ENCODE results near the gene STMN1. TPM values are rescaled to one million over a fixed set of nuclear protein-coding genes. Genes with fewer than 3 reads are reported as not detected.
A peak's percentile ranks its signal among the peaks of the same experiment; 100 is the strongest.

The STMN1 gene
- total RNA-seq, 1 donor from 2014 or later: 519 TPM

DNA sequence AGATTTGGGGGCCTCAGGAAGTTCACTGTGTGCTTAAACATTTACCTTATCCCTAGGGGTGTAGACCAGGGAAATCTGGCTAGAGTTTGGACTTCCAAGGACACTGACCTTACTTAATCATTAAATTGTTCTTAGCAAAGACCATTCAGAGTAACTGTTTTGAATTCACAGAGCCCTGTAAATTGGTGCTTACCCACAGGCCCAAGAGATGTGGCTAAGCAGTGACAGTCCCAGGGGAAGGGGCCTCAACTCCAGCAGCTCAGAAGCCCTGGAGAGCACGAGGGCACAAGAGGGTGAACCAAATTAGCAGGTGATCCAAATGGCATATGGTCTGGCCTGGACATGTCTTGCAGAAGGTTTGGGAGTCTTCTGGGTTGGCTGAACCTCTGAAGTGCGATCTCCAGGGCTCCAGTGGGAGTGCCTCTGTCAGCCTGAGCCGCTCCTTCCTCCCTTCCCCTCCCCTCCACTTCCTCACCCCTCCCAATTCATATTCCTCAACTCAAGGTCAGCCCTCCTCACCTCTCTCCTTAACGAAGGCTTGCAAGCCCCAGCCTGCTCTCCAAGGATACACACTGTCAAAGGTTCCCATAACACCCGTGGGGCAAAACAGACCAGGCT lies 35.0 kb downstream of the STMN1 start:
- Histone ChIP-seq H3K79me2 (ENCODE audit: low read depth) (no peaks in the 10 kb centered on the region), H3K9me3 (ENCODE audit: low read depth) (no peaks in the 10 kb centered on the region), H3K9ac (no peak overlapping the region), H4K20me1 (ENCODE audit: low read depth) (peaks cover 15% of the 10 kb centered on the region), H3K4me3 (no peak overlapping the region), H2AFZ (replicated peaks) (no peak overlapping the region), H3K36me3 (no peaks in the 10 kb centered on the region), H3K27me3 (peaks cover 10% of the 10 kb centered on the region), H3K4me2 (no peak overlapping the region), H3F3A (ENCODE audit: low read depth) (peaks cover 37% of the 10 kb centered on the region), H3K27ac (no peak overlapping the region), H3K4me1 (peaks cover 26% of the 10 kb centered on the region)
- TF ChIP-seq EZH2phosphoT487 (IDR thresholded peaks at IDR 0.05) (no peak), EZH2 (IDR thresholded peaks at IDR 0.05) (no peak)
- TF ChIP-seq, protein P1, sequence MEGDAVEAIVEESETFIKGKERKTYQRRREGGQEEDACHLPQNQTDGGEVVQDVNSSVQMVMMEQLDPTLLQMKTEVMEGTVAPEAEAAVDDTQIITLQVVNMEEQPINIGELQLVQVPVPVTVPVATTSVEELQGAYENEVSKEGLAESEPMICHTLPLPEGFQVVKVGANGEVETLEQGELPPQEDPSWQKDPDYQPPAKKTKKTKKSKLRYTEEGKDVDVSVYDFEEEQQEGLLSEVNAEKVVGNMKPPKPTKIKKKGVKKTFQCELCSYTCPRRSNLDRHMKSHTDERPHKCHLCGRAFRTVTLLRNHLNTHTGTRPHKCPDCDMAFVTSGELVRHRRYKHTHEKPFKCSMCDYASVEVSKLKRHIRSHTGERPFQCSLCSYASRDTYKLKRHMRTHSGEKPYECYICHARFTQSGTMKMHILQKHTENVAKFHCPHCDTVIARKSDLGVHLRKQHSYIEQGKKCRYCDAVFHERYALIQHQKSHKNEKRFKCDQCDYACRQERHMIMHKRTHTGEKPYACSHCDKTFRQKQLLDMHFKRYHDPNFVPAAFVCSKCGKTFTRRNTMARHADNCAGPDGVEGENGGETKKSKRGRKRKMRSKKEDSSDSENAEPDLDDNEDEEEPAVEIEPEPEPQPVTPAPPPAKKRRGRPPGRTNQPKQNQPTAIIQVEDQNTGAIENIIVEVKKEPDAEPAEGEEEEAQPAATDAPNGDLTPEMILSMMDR (IDR thresholded peaks at IDR 0.05): no peak
- H3K4me3 Mint-ChIP-seq: no peak overlapping the region
- H3K36me3 Mint-ChIP-seq: no peaks in the 10 kb centered on the region
- H3K4me1 Mint-ChIP-seq: peaks cover 39% of the 10 kb centered on the region
- H3K9me3 Mint-ChIP-seq: no peaks in the 10 kb centered on the region
- H3K27ac Mint-ChIP-seq: no peak overlapping the region
- no peak for DNase-seq (ENCODE audit: low spot score)
- peaks cover 10% of the 10 kb centered on the region for H3K27me3 Mint-ChIP-seq (ENCODE audit: insufficient read depth, low read depth)

DNA sequence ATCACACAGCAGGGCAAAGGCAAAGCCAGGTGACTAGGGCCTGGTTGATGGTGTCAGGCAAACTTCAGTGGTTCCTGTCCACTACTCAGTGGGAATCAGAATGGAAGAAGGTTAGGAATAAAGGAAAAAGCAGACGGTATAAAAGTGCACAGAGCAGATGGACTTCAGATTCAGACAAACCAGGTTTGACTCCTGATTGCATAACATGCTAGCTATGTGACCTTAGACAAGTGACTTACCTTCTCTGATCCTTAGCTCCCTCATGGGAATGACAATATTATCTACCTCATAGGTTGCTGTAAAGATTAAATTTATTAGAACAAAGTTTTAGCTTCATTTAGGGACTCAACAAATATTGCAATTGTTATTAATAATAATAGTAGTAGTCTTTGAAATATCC lies 35.6 kb downstream of the STMN1 start:
- H3K4me1 ChIP-seq: peaks cover 26% of the 10 kb centered on the region
- H3K4me1 Mint-ChIP-seq: peaks cover 36% of the 10 kb centered on the region
- no peak overlapping the region for H2AFZ ChIP-seq (replicated peaks)
- no peaks in the 10 kb centered on the region for H3K36me3 ChIP-seq
- TF ChIP-seq, protein P1 (IDR thresholded peaks at IDR 0.05): no peak
- TF ChIP-seq EZH2 (IDR thresholded peaks at IDR 0.05) (no peak), EZH2phosphoT487 (IDR thresholded peaks at IDR 0.05) (no peak)
- H3K36me3 Mint-ChIP-seq: no peaks in the 10 kb centered on the region
- H3K9me3 ChIP-seq (ENCODE audit: low read depth): no peaks in the 10 kb centered on the region
- no peak overlapping the region for H3K4me3 Mint-ChIP-seq
- no peak overlapping the region for H3K4me2 ChIP-seq
- no peak overlapping the region for H3K27ac ChIP-seq
- H3K79me2 ChIP-seq (ENCODE audit: low read depth): no peaks in the 10 kb centered on the region
- no peak overlapping the region for H3K9ac ChIP-seq
- H3K27me3 ChIP-seq: peaks cover 5% of the 10 kb centered on the region
- H3K27me3 Mint-ChIP-seq (ENCODE audit: insufficient read depth, low read depth): peaks cover 9% of the 10 kb centered on the region
- H3K4me3 ChIP-seq: no peak overlapping the region
- no peak for DNase-seq (ENCODE audit: low spot score)
- peaks cover 15% of the 10 kb centered on the region for H4K20me1 ChIP-seq (ENCODE audit: low read depth)
- H3F3A ChIP-seq (ENCODE audit: low read depth): peaks cover 31% of the 10 kb centered on the region
- H3K9me3 Mint-ChIP-seq: no peaks in the 10 kb centered on the region
- H3K27ac Mint-ChIP-seq: no peak overlapping the region

DNA sequence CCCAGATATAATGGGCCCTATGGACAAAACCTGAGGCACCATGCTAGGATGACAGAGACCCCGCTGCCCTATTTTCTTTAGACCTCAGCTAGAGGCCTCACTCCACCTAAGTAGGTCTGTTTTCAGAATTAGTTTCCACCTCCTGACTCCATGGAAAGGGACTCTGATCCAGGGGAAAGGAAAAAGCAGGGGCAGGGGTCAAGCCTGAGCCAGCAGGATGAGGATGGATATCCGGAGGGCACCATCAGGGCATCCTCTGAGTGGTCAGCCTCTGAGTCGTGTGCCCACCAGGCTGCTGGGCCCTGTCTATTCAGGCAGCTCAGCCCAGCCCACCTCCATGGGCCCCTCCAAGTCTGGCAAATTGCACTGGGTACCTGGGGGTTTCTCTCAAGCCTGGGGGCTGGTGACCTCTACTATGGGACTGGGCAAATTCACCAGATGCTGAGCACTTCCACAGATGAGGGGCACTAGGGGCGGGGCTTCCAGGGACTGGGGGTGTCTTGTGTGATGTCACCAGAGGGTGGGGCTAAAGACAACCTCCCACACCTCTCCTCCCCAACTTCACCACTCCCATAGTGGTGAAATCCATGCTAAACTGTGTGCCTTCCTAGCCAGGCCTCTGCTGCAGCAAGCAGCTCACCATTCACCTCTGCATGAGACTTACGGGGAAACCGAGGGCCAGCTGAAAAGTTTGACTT lies 36.2 kb downstream of the STMN1 start:
- Histone ChIP-seq H3F3A (ENCODE audit: low read depth) (peaks cover 29% of the 10 kb centered on the region), H3K4me3 (no peak overlapping the region), H3K4me1 (peaks cover 26% of the 10 kb centered on the region), H3K9me3 (ENCODE audit: low read depth) (no peaks in the 10 kb centered on the region), H3K9ac (no peak overlapping the region), H2AFZ (replicated peaks) (no peak overlapping the region), H3K36me3 (no peaks in the 10 kb centered on the region), H3K4me2 (no peak overlapping the region), H4K20me1 (ENCODE audit: low read depth) (peaks cover 15% of the 10 kb centered on the region), H3K79me2 (ENCODE audit: low read depth) (no peaks in the 10 kb centered on the region), H3K27ac (peak overlapping the region; percentile 59), H3K27me3 (peaks cover 5% of the 10 kb centered on the region)
- Mint-ChIP-seq H3K27me3 (ENCODE audit: insufficient read depth, low read depth) (peaks cover 8% of the 10 kb centered on the region), H3K36me3 (peaks cover under 1% of the 10 kb centered on the region), H3K9me3 (no peaks in the 10 kb centered on the region), H3K4me1 (peaks cover 36% of the 10 kb centered on the region), H3K27ac (peak overlapping the region; percentile 63), H3K4me3 (no peak overlapping the region)
- DNase-seq (ENCODE audit: low spot score): peak; percentile 47
- TF ChIP-seq, protein P1 (IDR thresholded peaks at IDR 0.05): no peak
- TF ChIP-seq EZH2phosphoT487 (IDR thresholded peaks at IDR 0.05): no peak
- no peak for TF ChIP-seq EZH2 (IDR thresholded peaks at IDR 0.05)

Data from neural progenitor cell (in vitro differentiated cells).